OCI-LY7 (cell line): ENCODE measurements around the gene SUCLG1. TPM values are rescaled to one million over a fixed set of nuclear protein-coding genes. Genes with fewer than 3 reads are reported as not detected.

Experiments used
- BruUV-seq: library from RNA; stranded (reverse); fragments of 400-500 nt; replicated peaks from 2 replicates; lab custom pipeline; 2021; lab: Mats Ljungman, UMichigan
- CTCF ChIA-PET: fragments of 300-600 bp; sonication (Branson Sonifier 250); formaldehyde crosslinking; loops from one replicate; lab custom pipeline; 2022; ENCODE audit warnings: antibody characterized with exemption; ENCODE audit not compliant: unreplicated experiment; lab: Charles Lee
- POLR2A ChIA-PET: fragments of 300-600 bp; sonication (Branson Sonifier 250); formaldehyde crosslinking; loops from one replicate; lab custom pipeline; 2022; ENCODE audit warnings: antibody characterized with exemption; lab: Charles Lee
- DNase-seq: peaks from one replicate; pipeline ENCODE4 v3.0.0-alpha.2; 2015; ENCODE audit warnings: low spot score
- H2AFZ ChIP-seq: fragments of 200-600 bp; sonication (generic), shearing (Covaris generic); 2 replicates; pipeline ENCODE4 v1.6.1; 2014; ENCODE audit warnings: mild to moderate bottlenecking, antibody characterized with exemption, low read length, moderate library complexity
- H3K27ac ChIP-seq: fragments of 200-600 bp; sonication (generic); 2 replicates; pipeline ENCODE4 v1.5.1; 2014; ENCODE audit warnings: mixed run types, low read depth, mild to moderate bottlenecking, moderate library complexity, low read length, inconsistent platforms; ENCODE audit not compliant: poor library complexity, severe bottlenecking
- H3K36me3 ChIP-seq: fragments of 200-600 bp; sonication (generic); 2 replicates; pipeline ENCODE4 v1.6.1; 2014; ENCODE audit warnings: mild to moderate bottlenecking, antibody characterized with exemption, low read length, moderate library complexity, mixed read lengths; ENCODE audit not compliant: insufficient read depth
- H3K4me1 ChIP-seq: fragments of 200-600 bp; sonication (generic); 2 replicates; pipeline ENCODE4 v1.5.1; 2014; ENCODE audit warnings: mild to moderate bottlenecking, low read length; ENCODE audit not compliant: insufficient read depth, poor library complexity, severe bottlenecking
- H3K4me2 ChIP-seq: fragments of 200-600 bp; sonication (generic); 2 replicates; pipeline ENCODE4 v1.6.1; 2014; ENCODE audit warnings: mild to moderate bottlenecking, low read length
- H3K4me3 ChIP-seq: fragments of 200-600 bp; sonication (generic); 2 replicates; pipeline ENCODE4 v1.5.1; 2014; ENCODE audit warnings: mild to moderate bottlenecking, low read depth, low read length; ENCODE audit not compliant: poor library complexity, severe bottlenecking
- H3K79me2 ChIP-seq: fragments of 200-600 bp; sonication (generic); 2 replicates; pipeline ENCODE4 v1.6.1; 2016; ENCODE audit warnings: low read depth, mild to moderate bottlenecking, low read length, moderate library complexity, mixed read lengths; ENCODE audit not compliant: insufficient read depth
- H3K9me2 ChIP-seq: fragments of 200-600 bp; sonication (generic); 2 replicates; pipeline ENCODE4 v1.6.1; 2016; ENCODE audit warnings: mild to moderate bottlenecking, low read length, mixed read lengths; ENCODE audit not compliant: insufficient read depth
- H3K9me3 ChIP-seq: fragments of 200-600 bp; sonication (generic); 2 replicates; pipeline ENCODE4 v1.6.1; 2014; ENCODE audit warnings: mild to moderate bottlenecking, mixed run types, low read length, mixed read lengths
- H4K20me1 ChIP-seq: fragments of 200-600 bp; sonication (generic); 2 replicates; pipeline ENCODE4 v1.6.1; 2014; ENCODE audit warnings: mild to moderate bottlenecking, antibody characterized with exemption, low read length, moderate library complexity, mixed read lengths; ENCODE audit not compliant: insufficient read depth
- EZH2phosphoT487 ChIP-seq: fragments of 200-600 bp; sonication (generic); IDR thresholded peaks from 2 replicates; pipeline ENCODE4 v1.6.1; 2018; ENCODE audit warnings: low read depth, borderline replicate concordance, mild to moderate bottlenecking, mixed run types, antibody characterized with exemption, low read length, moderate library complexity, mixed read lengths
- intact Hi-C: fragments of 100-400 bp; cut with micrococcal nuclease; formaldehyde crosslinking; loops from one replicate; pipeline ENCODE4 v1.10.0; 2022; ENCODE audit not compliant: unreplicated experiment
- total RNA-seq, 2 experiments: library from RNA; depleted of rRNA in 1 of 2; stranded (reverse); fragments of >200 nt in 1 of 2; shearing (Covaris generic) in 1 of 2; gene quantifications; 2 replicates each; pipeline ENCODE4 v1.2.3, GENCODE V29; 2014 to 2022
- TF ChIP-seq, protein P1 (sequence below): fragments of 200-600 bp; sonication (generic); conservative IDR thresholded peaks from 2 replicates; pipeline ENCODE4 v1.5.1; 2014; ENCODE audit warnings: mild to moderate bottlenecking, antibody characterized with exemption, low read length, moderate library complexity, mixed read lengths

SUCLG1 gene
- total RNA-seq, 2 experiments from 2014 or later: 50.6 to 66.4 TPM

DNA sequence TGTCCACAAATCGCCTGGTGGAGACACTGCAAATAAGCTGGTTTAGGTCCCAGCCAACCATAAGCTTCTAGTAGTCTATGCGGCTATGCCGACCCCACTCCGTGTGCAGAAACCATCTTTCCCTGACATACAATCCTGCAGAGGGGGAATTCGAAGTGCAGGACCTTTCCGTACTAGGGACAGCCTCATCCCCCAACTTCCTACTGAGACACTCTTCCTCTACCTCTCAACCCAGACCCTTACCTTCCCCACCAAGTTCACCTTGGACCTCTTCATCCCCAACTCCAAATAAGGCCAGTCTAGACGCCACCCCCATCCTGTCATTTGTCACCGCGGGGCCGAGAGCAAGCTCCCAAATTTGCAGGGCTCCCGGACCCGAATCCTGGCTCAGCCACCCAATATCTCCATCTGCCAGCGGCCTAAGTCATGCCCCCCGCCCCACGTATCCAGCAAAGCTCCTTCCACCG, 496 bp downstream of the SUCLG1 start:
- peak overlapping the region; percentile 97 for H2AFZ ChIP-seq
- no peaks in the 10 kb centered on the region for H3K9me2 ChIP-seq
- DNase-seq: peak; percentile 37
- H3K4me1 ChIP-seq: peaks cover 22% of the 10 kb centered on the region
- BruUV-seq: no TSS peak
- no peaks in the 10 kb centered on the region for H3K9me3 ChIP-seq
- H3K4me2 ChIP-seq: peak overlapping the region; percentile 96
- peak overlapping the region; percentile 36 for H3K27ac ChIP-seq
- no peak for TF ChIP-seq EZH2phosphoT487
- TF ChIP-seq, protein P1, sequence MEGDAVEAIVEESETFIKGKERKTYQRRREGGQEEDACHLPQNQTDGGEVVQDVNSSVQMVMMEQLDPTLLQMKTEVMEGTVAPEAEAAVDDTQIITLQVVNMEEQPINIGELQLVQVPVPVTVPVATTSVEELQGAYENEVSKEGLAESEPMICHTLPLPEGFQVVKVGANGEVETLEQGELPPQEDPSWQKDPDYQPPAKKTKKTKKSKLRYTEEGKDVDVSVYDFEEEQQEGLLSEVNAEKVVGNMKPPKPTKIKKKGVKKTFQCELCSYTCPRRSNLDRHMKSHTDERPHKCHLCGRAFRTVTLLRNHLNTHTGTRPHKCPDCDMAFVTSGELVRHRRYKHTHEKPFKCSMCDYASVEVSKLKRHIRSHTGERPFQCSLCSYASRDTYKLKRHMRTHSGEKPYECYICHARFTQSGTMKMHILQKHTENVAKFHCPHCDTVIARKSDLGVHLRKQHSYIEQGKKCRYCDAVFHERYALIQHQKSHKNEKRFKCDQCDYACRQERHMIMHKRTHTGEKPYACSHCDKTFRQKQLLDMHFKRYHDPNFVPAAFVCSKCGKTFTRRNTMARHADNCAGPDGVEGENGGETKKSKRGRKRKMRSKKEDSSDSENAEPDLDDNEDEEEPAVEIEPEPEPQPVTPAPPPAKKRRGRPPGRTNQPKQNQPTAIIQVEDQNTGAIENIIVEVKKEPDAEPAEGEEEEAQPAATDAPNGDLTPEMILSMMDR: no peak
- peaks cover 50% of the 10 kb centered on the region for H3K79me2 ChIP-seq
- peaks cover 20% of the 10 kb centered on the region for H3K36me3 ChIP-seq
- intact Hi-C loops: no loop called here
- H4K20me1 ChIP-seq: peaks cover 12% of the 10 kb centered on the region
- peak overlapping the region; percentile 97 for H3K4me3 ChIP-seq
- CTCF ChIA-PET: no interaction called here
- POLR2A ChIA-PET: interaction anchor here (0.9 to 1.5 kb wide), 3 partner anchors 11 to 359 kb away, joined by 3 to 6 read pairs (median 4); no protein-coding TSS in a partner anchor

DNA sequence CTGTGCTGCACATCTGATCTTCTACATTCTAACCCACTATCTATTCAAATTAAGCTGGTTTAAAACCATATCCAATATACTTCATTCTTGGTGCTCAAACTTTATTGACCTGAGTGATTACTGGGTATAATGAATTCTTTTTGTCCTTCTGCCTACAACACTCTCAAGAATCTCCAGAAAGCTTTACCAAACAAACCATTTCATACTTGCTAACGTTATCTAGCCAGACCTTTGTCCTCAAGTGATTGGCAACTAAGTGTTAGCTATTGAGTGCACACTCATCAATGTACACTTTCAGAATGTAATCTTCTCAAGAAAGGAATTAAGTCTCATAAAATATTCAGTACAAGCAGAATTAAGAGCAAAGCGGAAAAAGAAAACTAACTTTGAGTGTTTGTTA, 1.4 kb downstream of the SUCLG1 start:
- CTCF ChIA-PET: no interaction called here
- Histone ChIP-seq H2AFZ (no peak overlapping the region), H3K36me3 (peaks cover 20% of the 10 kb centered on the region), H3K27ac (no peak overlapping the region), H3K9me2 (no peaks in the 10 kb centered on the region), H3K4me2 (peak overlapping the region; percentile 96), H3K79me2 (peaks cover 56% of the 10 kb centered on the region), H3K4me1 (peaks cover 22% of the 10 kb centered on the region), H3K9me3 (no peaks in the 10 kb centered on the region), H4K20me1 (peaks cover 12% of the 10 kb centered on the region), H3K4me3 (peak overlapping the region; percentile 97)
- no peak for TF ChIP-seq EZH2phosphoT487
- TF ChIP-seq, protein P1: no peak
- DNase-seq: no peak
- POLR2A ChIA-PET: interaction anchor here (0.9 kb wide), 1 partner anchor 11 kb away, joined by 6 read pairs; no protein-coding TSS in a partner anchor
- BruUV-seq: no TSS peak
- intact Hi-C loops: no loop called here

DNA sequence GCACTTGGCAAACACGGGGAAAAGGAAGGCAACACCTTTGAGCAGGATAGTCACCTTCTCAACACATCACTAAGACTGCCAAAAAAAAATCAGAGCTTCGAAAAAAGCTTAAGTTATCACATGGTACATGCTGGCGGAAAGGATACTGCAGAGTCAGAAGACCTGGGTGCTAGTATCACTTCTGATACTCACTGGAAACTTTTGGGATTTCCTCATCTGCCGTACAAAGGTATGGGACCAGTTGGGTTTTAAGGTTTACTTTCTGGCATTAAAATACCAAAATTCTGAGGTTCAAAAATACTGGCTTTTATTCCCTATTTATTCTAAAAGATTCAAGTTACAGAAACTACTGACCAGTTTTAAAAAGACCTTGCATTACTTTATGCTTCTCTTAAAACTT, 2.9 kb downstream of the SUCLG1 start:
- H3K79me2 ChIP-seq: peaks cover 62% of the 10 kb centered on the region
- POLR2A ChIA-PET: interaction anchor here (1.1 kb wide), 1 partner anchor 9 kb away, joined by 4 read pairs; no protein-coding TSS in a partner anchor

More for the DNA sequence above, 2.9 kb downstream of the SUCLG1 start:
- no peak for DNase-seq
- Histone ChIP-seq H3K4me3 (no peak overlapping the region), H2AFZ (no peak overlapping the region), H3K9me2 (no peaks in the 10 kb centered on the region), H3K27ac (no peak overlapping the region), H4K20me1 (peaks cover 13% of the 10 kb centered on the region), H3K9me3 (no peaks in the 10 kb centered on the region), H3K4me2 (no peak overlapping the region), H3K4me1 (peaks cover 29% of the 10 kb centered on the region), H3K36me3 (peaks cover 14% of the 10 kb centered on the region)
- CTCF ChIA-PET: no interaction called here
- TF ChIP-seq, protein P1: no peak
- TF ChIP-seq EZH2phosphoT487: no peak
- BruUV-seq: no TSS peak
- intact Hi-C loops: no loop called here
